GM19468 (cell line): ENCODE measurements around the gene SLMAP.

Source experiments
- ATAC-seq: cut with Tn5 transposase; IDR thresholded peaks from one replicate; pipeline ENCODE4 v1.9.1; 2021; ENCODE audit warnings: mild to moderate bottlenecking, moderate library complexity, moderate number of reproducible peaks; ENCODE audit not compliant: unreplicated experiment; ENCODE audit errors: extremely low read depth

The SLMAP gene, protein sequence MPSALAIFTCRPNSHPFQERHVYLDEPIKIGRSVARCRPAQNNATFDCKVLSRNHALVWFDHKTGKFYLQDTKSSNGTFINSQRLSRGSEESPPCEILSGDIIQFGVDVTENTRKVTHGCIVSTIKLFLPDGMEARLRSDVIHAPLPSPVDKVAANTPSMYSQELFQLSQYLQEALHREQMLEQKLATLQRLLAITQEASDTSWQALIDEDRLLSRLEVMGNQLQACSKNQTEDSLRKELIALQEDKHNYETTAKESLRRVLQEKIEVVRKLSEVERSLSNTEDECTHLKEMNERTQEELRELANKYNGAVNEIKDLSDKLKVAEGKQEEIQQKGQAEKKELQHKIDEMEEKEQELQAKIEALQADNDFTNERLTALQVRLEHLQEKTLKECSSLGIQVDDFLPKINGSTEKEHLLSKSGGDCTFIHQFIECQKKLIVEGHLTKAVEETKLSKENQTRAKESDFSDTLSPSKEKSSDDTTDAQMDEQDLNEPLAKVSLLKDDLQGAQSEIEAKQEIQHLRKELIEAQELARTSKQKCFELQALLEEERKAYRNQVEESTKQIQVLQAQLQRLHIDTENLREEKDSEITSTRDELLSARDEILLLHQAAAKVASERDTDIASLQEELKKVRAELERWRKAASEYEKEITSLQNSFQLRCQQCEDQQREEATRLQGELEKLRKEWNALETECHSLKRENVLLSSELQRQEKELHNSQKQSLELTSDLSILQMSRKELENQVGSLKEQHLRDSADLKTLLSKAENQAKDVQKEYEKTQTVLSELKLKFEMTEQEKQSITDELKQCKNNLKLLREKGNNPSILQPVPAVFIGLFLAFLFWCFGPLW

GRCh38 chr3:57755741-57756527 lies at the start of gene SLMAP:
SLMAP (plus strand) TSS chr3:57756309; CDS start chr3:57757652, 1,343 bp downstream.
- peak; percentile 69 for ATAC-seq

GRCh38 chr3:57706462-57706861 lies 49.6 kb upstream of the SLMAP start:
- no peak for ATAC-seq

DNA sequence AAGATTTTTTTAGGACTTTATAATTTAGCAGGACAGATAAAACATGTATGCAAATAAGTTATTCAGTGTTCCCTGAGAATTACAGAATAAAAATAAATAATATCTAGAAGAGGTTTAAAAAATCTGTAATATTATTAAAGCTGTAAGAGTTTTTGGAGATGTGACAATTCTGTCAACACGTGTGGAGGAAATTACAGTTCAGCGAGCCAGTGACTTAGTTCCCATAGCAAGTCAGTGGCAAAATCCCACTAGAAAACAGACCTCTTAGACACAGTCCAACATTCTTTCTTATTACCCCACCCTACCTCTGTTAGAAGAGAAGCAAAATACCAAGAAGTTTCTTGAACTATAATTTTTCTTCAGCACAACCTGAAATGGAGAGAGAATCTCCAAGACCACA lies 47.1 kb upstream of the SLMAP start:
- no peak for ATAC-seq

GRCh38 chr3:57709559-57709958 lies 46.5 kb upstream of the SLMAP start:
- ATAC-seq, result no peak

GRCh38 chr3:57715686-57716085 lies 40.4 kb upstream of the SLMAP start:
- no peak for ATAC-seq

DNA sequence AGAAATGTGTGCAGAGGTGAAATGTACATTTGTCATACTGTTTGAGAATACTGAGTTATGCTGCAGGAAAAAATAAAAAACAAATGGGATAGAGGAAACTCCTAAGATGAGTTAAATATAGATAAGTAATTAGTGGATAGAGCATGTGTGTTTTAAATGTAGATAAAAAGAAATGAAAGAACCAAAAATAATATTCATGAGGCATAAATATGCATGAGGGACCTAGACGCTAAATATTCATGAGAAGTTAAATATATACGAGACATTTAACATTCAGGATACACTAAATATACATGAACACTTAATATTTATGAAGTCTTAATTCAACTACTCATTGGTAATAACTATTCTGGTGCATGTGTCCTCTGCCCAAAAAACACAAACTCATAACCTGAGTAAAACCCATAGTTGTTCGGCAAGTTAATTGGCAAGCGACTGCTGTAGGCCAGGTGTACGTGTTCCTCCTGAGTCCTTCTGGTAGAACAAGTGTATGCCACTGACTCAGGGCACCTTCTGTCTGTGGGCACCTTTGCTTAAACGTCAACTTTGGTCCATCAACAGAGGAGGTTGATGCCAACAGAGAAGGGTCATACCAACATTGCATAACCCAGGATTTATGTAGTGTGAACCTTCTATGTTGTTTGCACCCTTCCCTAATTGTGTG lies 38.8 kb upstream of the SLMAP start:
- ATAC-seq, result no peak

- no peak for ATAC-seq
Observed at GRCh38 chr3:57718118-57718517, 38.0 kb upstream of the SLMAP start.

GRCh38 chr3:57726397-57726796 lies 29.7 kb upstream of the SLMAP start:
- ATAC-seq, result no peak

GRCh38 chr3:57727106-57727505 lies 29.0 kb upstream of the SLMAP start:
- ATAC-seq, result no peak

GRCh38 chr3:57729334-57730045 lies 26.6 kb upstream of the SLMAP start:
- no peak for ATAC-seq

- ATAC-seq, result no peak
Observed at GRCh38 chr3:57730682-57731081, 25.4 kb upstream of the SLMAP start.

- ATAC-seq, result no peak
Observed at GRCh38 chr3:57731311-57731710, 24.8 kb upstream of the SLMAP start.

GRCh38 chr3:57733790-57734189 lies 22.3 kb upstream of the SLMAP start:
- no peak for ATAC-seq

DNA sequence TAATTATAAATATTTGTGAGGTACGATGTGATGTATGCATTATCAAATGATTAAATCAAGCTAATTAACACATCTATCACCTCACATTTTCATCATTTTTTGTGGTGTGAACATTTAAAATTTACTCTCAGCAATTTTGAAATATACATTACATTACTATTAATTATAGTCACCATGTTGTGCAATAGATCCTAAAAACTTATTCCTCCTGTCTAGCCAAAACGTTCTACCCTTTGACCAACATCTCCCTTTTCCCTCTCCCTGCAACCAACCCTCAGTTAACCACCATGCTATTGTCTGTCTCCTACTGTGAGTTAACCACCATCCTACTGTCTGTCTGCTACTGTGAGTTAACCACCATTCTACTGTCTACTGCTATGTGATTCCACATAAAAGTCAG lies 20.7 kb upstream of the SLMAP start:
- ATAC-seq, result no peak

GRCh38 chr3:57737840-57738239 lies 18.3 kb upstream of the SLMAP start:
- no peak for ATAC-seq

DNA sequence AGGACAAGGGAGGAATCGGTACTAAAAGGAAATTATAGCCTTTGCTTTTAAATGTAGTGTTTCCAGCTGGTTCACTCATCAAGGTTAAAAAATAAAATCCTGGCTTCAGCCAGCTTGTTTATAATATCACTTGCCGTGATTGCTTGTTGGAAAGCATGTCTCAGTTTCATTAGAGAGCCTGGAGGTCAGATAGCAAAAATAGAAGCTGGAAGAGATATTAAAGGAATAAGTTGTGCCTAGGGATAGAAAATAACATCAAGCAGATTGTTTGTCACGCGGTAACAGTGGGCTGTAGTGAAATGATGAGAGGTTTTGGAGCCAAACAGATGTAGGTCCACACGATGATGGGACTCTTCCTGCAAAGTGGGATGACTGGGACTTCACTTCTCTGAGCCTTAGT lies 17.7 kb upstream of the SLMAP start:
- ATAC-seq, result no peak

GRCh38 chr3:57740027-57740426 lies 16.1 kb upstream of the SLMAP start:
- ATAC-seq, result no peak

DNA sequence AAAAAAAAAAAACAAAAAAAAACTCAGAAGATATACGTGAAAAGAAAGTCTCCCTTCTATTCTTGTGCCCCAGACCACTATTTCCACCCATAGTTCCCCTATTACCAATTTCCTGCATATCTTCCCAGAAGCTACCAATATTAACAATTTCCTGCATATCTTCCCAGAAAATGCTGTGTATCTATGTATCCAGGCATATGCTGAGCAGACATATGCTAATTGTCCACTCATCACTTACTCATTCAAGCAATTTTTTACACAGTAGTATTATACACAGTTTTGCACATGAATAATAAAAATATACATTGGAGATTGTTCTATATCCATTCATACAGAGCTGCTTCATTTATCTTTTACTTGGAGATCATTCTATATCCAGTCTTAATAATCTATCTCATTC lies 12.6 kb upstream of the SLMAP start:
- ATAC-seq, result no peak

DNA sequence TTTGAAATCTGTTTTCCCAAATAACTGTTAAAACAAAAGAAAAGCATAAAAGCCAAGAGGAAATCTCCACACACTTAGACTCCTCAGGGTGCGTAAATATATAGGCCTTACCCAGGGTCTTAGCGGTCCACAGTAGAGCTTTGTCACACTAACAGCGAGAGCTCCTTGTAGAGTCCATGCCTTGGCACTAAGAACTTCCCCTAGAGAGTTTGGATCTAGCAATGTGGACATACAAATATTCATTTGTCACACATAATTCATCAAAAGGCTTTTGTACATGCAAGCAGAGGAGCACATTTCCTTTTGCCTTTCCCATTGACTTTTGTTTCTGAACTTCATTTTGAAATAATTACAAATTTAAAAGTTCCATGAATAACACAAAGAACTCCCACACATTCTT lies 11.0 kb upstream of the SLMAP start:
- no peak for ATAC-seq
